Measurements from ENCODE around the gene FCHO2. TPM values are rescaled to one million over a fixed set of nuclear protein-coding genes. Genes with fewer than 3 reads are reported as not detected.

Gene FCHO2
- total and polyA plus RNA-seq, 10 of the 15 experiments (the other 5 are each of a cell fraction or from before 2014, with no cell fraction given), result 0.05 to 1.4 (median 0.18) TPM

DNA sequence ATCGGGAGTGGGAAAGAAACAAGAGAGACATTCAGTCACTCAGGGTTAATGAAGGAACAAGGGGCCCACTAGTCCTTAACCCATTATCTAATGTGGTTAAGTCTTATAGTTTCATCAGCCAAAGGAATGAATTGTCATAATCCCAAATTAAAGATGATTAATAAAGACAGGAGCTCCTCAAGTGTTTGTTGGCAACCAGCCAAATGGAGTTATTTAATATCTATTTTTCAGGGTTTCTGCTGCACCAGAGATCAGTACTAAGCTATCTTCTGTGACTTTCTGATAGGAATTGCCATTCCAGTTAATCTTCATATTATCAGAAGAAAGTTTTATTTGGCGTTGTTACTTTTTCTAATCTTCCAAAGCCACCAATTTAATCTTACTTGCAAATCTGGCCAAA is 34.0 kb upstream of the FCHO2 start (continued):
- no peak for TF ChIP-seq HSF1 (IDR thresholded peaks at IDR 0.05; ENCODE audit: low read depth, low read length)

DNA sequence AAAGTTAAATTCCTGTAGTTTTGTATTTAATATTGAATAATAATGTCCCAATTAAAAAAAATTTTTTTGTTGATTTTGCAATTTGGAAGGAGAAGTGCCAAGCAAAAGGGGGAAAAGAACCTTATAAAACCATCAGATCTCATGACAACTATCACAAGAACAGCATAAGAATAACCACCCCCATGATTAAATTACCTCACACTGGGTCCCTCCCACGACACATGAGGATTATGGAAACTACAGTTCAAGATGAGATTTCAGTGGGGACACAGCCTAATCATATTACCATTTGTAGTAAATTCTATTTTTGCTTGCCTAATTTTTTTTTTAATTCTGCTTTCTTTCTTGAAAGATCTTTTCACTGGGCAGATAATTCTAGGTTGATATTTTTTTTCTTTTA is 33.4 kb upstream of the FCHO2 start:
- WGBS (ENCODE audit: insufficient coverage, insufficient replicate concordance, low lambda C conversion rate, missing lambda C conversion rate), result 0% methylated on average over 1 of the region's 1 CpG
- no peaks in the 10 kb centered on the region for H3K4me1 ChIP-seq (ENCODE audit: control insufficient read depth, insufficient read depth, low read length)
- DNase-seq (ENCODE audit: low read depth, low spot score) (no peak), ATAC-seq (no peak), FAIRE-seq (no peak)
- no peaks in the 10 kb centered on the region for H3K79me2 ChIP-seq (ENCODE audit: control insufficient read depth, insufficient read depth, low read length)
- ChIA-PET SMC1A (ENCODE audit: uncharacterized antibody, unreplicated experiment) (no interaction called here), CTCF (no interaction called here), RAD21 (ENCODE audit: unreplicated experiment) (no interaction called here), POLR2A (no interaction called here)
- no peaks in the 10 kb centered on the region for H3K9me3 ChIP-seq (replicated peaks; ENCODE audit: control insufficient read depth, insufficient read depth, low read length)
- H2AFZ ChIP-seq (ENCODE audit: control insufficient read depth, low read depth, low read length), result no peak overlapping the region
- in situ Hi-C loops (cut with MboI), result no loop called here
- no peaks in the 10 kb centered on the region for H3K27me3 ChIP-seq (replicated peaks in 1 of 2; ENCODE audit: control insufficient read depth in 2 of 2, insufficient read depth in 2 of 2, low read length in 1 of 2)
- no peak overlapping the region for H3K9ac ChIP-seq (ENCODE audit: control insufficient read depth, insufficient read depth, low read length)
- no peaks in the 10 kb centered on the region; the same call in 1 of the 2 replicates for H4K20me1 ChIP-seq (ENCODE audit: control insufficient read depth, insufficient read depth)
- no peak overlapping the region for H3K27ac ChIP-seq (ENCODE audit: control insufficient read depth, insufficient read depth)
- no TSS peak for BruUV-seq (replicated peaks)
- H3K4me3 ChIP-seq, result no peak overlapping the region
- no peaks in the 10 kb centered on the region for H3K36me3 ChIP-seq (ENCODE audit: control insufficient read depth in 2 of 2, insufficient read depth in 2 of 2, low read length in 1 of 2)
- intact Hi-C loops (cut with micrococcal nuclease; ENCODE audit: unreplicated experiment), result no loop called here
- no peak overlapping the region for H3K4me2 ChIP-seq (ENCODE audit: control insufficient read depth, insufficient read depth)
- TF ChIP-seq CEBPZ (IDR thresholded peaks at IDR 0.05; ENCODE audit: low read depth, low read length), result no peak
- no peak for TF ChIP-seq RELA (IDR thresholded peaks at IDR 0.05; ENCODE audit: borderline replicate concordance, partially characterized antibody)
- TF ChIP-seq POLR2AphosphoS2 (IDR thresholded peaks at IDR 0.05; ENCODE audit: low read depth, low read length), result no peak
- TF ChIP-seq BRCA1 (IDR thresholded peaks at IDR 0.05; ENCODE audit: low read depth, low read length), result no peak
- TF ChIP-seq SRF (IDR thresholded peaks at IDR 0.05; ENCODE audit: low read depth in 2 of 2, low read length in 2 of 2), result no peak
- TF ChIP-seq BMI1 (IDR thresholded peaks at IDR 0.05; ENCODE audit: borderline replicate concordance), result no peak
- TF ChIP-seq, protein P1, sequence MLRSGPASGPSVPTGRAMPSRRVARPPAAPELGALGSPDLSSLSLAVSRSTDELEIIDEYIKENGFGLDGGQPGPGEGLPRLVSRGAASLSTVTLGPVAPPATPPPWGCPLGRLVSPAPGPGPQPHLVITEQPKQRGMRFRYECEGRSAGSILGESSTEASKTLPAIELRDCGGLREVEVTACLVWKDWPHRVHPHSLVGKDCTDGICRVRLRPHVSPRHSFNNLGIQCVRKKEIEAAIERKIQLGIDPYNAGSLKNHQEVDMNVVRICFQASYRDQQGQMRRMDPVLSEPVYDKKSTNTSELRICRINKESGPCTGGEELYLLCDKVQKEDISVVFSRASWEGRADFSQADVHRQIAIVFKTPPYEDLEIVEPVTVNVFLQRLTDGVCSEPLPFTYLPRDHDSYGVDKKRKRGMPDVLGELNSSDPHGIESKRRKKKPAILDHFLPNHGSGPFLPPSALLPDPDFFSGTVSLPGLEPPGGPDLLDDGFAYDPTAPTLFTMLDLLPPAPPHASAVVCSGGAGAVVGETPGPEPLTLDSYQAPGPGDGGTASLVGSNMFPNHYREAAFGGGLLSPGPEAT (IDR thresholded peaks at IDR 0.05; ENCODE audit: low read depth), result no peak
- TF ChIP-seq TCF7 (IDR thresholded peaks at IDR 0.05; ENCODE audit: borderline replicate concordance), result no peak
- no peak for TF ChIP-seq ZBTB4 (CRISPR knock-in tag; IDR thresholded peaks at IDR 0.05)
- TF ChIP-seq SIX5 (IDR thresholded peaks at IDR 0.05; ENCODE audit: low read depth, low read length, severe bottlenecking), result no peak
- TF ChIP-seq NFXL1 (IDR thresholded peaks at IDR 0.05; ENCODE audit: borderline replicate concordance), result no peak
- TF ChIP-seq ZNF274 (IDR thresholded peaks at IDR 0.05; ENCODE audit: insufficient read depth, insufficient read length), result no peak
- no peak for TF ChIP-seq ATF7 (IDR thresholded peaks at IDR 0.05; ENCODE audit: low read depth)

Data from GM12878 (cell line).